Right lobe of liver (tissue), 4 donors: ENCODE data around the gene INTS1.

Experiments
- CTCF ChIP-seq, 4 donors: fragments of 200-600 bp in 3 of 4; fragments of 450-650 bp in 1 of 4; IDR thresholded peaks; one replicate each; pipeline versions ENCODE4 v1.5.1 to v1.8.0; 2016 to 2022; ENCODE audit warnings: antibody characterized with exemption in 4 of 4, mild to moderate bottlenecking in 2 of 4
- POLR2A ChIP-seq: fragments of 450-650 bp; IDR thresholded peaks from one replicate; pipeline ENCODE4 v1.6.1; 2017; ENCODE audit warnings: antibody characterized with exemption, mild to moderate bottlenecking
- donor health status: DM: no; HTN: no; CAD: no.
- donor health status: DM: no; HTN: no; CAD: no.
- donor health status: DM: no; HTN: yes; CAD: no.

GRCh38 chr7:1495564-1496242 lies 8.5 kb downstream of the INTS1 start:
- no peak for TF ChIP-seq CTCF (IDR thresholded peaks at IDR 0.05)
- no peak for TF ChIP-seq POLR2A
